IPS-11a (cell line): ENCODE data around the gene ATG2B.

Source experiments
- H3K4me3 ChIP-seq: one replicate; pipeline ENCODE4 v1.5.1; 2013; ENCODE audit warnings: low read depth, low read length, control low read depth

The ATG2B gene, protein sequence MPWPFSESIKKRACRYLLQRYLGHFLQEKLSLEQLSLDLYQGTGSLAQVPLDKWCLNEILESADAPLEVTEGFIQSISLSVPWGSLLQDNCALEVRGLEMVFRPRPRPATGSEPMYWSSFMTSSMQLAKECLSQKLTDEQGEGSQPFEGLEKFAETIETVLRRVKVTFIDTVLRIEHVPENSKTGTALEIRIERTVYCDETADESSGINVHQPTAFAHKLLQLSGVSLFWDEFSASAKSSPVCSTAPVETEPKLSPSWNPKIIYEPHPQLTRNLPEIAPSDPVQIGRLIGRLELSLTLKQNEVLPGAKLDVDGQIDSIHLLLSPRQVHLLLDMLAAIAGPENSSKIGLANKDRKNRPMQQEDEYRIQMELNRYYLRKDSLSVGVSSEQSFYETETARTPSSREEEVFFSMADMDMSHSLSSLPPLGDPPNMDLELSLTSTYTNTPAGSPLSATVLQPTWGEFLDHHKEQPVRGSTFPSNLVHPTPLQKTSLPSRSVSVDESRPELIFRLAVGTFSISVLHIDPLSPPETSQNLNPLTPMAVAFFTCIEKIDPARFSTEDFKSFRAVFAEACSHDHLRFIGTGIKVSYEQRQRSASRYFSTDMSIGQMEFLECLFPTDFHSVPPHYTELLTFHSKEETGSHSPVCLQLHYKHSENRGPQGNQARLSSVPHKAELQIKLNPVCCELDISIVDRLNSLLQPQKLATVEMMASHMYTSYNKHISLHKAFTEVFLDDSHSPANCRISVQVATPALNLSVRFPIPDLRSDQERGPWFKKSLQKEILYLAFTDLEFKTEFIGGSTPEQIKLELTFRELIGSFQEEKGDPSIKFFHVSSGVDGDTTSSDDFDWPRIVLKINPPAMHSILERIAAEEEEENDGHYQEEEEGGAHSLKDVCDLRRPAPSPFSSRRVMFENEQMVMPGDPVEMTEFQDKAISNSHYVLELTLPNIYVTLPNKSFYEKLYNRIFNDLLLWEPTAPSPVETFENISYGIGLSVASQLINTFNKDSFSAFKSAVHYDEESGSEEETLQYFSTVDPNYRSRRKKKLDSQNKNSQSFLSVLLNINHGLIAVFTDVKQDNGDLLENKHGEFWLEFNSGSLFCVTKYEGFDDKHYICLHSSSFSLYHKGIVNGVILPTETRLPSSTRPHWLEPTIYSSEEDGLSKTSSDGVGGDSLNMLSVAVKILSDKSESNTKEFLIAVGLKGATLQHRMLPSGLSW (N-terminal part only)

DNA sequence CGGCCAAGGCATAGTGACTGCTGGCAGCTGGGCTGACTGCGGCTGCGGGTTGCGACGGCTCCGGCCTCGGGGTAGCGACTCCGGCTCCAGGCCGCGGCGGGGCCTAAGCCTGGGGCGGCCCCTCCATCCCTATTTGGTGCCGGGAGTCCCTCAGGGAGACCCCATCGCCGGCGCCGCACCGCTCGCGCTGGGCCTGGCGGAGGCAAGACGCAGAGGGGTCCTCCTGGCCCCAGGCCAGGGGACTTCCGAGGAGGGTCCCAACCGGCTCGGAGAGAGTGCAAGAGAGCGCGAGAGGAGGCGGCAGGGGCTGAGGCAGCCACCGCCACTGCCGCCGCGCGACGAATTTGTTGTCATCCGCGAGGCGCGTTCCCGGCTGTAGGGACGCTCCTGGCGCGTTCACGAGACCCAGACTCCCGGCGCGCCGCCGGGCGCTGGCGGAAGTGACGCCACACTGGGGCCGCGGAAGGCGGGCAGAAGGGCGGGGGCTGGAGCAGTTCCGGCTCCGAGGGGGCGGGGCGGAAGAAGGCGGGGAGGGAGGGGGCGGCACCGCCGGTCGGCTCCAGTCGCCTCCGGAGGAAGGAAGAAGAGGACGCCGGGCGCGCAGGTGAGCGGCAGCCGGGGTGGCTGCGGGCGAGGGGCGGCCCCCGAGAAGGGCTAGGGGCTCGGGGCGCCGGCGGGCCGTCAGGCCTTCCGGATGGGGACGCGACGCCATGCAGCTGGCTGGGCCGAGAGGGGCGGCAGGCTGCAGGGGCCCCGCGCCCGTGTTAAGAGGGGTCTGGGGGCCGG, at the start of gene ATG2B, which contains the start of gene GSKIP:
ATG2B (minus strand) TSS at position 377 of the 786 bp plus-strand sequence; CDS start at position 12, 365 bp downstream.
GSKIP (plus strand) TSS at position 562 of the 786 bp plus-strand sequence. CDS start 18,722 bp downstream, outside the sequence.
- peak within 1 kb of the TSS; percentile 93 for H3K4me3 ChIP-seq

- H3K4me3 ChIP-seq: no peak overlapping the region
These were observed 47.0 kb upstream of the ATG2B start for GRCh38 chr14:96410119-96410518.

GRCh38 chr14:96409701-96410100, 46.6 kb upstream of the ATG2B start:
- no peak overlapping the region for H3K4me3 ChIP-seq

DNA sequence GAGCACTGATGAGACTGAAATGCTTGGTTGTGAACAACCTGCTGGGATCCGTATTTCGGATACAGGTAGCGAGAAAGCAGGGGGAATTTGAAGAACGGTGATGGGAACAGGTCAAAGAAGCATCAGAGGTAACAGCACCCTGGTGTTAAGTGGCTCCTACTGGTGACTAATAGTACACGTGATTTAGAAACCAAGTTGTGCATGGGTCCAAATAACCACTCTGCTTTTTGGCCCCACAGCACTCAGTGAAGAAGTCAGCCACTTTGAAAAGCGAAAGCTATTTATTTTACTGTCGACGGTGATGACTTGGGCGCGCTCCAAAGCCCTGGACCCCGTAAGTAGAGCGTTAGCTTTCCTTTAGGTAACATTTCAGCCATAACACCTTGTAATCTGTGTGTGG, 45.5 kb upstream of the ATG2B start:
- no peak overlapping the region for H3K4me3 ChIP-seq

DNA sequence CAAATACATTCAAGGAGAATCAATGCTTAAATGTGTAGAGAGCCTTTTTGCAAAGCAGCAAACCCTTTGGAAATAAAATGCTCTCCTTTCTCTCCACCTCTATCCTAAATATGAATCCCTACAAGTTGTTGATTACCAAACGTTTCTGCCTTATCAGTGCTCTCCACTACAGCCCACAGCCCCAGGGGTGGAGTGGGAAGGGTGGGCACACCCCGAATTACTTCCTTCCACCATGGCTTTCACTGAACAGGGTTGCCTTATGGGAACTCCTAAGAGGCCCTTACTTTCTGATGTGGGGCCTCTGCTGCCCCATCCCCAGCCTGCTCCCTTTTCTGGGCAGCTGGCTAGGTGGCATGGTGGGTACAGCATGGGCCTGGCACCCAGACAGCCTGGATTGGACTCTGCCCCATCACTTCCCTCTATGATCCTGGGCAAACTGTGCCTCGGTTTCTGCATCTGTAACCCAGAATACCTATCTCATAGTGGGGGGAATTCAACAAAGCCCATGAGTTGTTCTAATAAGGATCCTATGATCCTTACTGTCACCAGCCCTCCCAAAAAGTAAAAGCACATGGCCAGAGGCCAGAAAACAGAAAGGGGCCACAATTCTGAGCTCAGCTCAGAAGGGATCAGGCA, 44.9 kb upstream of the ATG2B start:
- no peak overlapping the region for H3K4me3 ChIP-seq

GRCh38 chr14:96405677-96406076, 42.5 kb upstream of the ATG2B start:
- no peak overlapping the region for H3K4me3 ChIP-seq

DNA sequence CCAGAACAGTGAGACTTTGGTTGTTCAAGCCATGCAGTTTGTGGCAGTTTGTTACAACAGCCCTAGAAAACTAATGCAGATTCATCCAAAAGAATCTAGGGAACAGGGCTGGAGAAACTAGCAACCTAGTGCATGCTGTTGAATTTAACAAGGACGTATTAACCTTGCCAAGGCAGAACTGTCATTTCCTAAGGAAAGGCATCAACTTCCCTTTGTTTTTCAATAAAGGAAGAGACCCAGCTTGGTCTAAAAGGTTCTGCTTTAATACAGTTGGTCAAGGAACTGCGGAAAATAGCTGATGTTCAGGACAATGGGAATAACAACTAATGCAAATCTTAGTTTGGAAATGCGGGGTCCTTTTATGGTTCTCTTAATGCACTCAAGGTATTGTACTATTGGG, 40.3 kb upstream of the ATG2B start:
- H3K4me3 ChIP-seq: no peak overlapping the region

DNA sequence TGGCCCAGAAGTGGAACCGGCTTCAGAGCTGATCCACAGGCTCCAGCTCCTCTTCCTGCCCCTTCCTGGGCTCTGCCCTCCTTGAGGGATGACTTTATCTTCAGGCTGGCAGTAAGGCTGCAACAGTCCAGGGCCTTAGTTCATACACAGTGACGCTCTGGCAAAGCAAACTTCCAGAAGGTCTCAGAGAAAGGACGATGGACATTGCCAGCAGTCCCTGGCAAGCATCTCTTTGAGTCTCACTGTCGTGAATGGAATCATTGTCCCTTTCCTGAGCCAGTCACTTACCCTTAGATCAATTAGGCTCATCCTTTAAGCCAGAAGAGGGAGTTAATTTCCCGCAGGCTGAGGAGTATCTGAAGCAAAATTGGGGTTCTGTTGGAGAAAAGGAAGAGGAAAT, 37.4 kb upstream of the ATG2B start:
- no peak overlapping the region for H3K4me3 ChIP-seq

- H3K4me3 ChIP-seq: no peak overlapping the region
These were observed 36.3 kb upstream of the ATG2B start for GRCh38 chr14:96399405-96399804.

GRCh38 chr14:96398921-96399320, 35.8 kb upstream of the ATG2B start:
- no peak overlapping the region for H3K4me3 ChIP-seq

DNA sequence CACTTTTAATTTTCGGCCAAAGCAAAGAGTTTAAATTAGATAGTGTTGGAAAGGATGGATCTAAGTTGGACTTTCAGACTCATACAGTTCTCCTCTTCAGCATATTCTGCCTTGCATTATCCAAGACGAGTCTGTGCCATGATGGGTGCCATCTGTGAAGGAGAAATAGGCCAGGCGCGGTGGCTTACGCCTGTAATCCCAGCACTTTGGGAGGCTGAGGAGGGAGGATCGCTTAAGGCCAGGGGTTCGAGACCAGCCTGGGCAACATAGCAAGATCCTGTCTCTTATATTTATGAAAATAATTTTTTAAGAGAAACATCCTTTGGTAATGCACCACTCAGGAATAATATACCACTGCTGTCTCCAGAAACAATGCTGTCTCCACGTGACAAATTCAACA, 35.3 kb upstream of the ATG2B start:
- H3K4me3 ChIP-seq: no peak overlapping the region

DNA sequence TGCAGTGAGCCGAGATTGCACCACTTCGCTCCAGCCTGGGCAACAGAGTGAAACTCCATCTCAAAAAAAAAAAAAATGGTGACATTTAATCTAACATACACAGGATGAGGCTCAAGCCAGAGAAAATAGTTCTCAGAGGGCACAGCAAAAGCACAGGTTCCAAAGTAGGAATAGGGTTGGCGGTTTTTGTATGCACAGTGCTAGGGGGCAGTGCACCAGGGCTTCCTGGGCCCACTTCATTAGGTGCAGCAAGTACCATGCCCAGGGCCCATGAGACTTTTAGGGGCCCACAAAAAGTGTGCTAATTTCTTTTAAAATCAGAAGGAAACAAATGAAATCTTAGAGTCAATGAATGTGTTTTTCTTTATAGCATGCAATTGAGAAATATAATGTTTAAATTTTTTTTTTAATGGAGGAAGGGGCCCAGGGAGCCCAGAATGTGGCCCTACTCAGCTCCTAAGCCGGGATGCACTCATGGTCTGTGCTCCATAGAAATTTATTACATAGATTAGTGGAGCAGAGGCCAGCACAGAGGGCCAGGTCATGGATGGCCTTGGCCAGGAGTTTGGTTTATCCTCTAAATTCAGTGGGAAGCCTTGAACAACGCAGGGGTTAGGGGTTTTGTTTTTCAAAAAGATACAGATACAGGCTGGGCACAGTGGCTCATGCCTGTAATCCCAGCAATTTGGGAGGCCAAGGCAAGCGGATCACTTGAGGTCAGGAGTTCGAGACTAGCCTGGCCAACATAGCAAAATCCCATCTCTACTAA, 31.1 kb upstream of the ATG2B start:
- no peak overlapping the region for H3K4me3 ChIP-seq

GRCh38 chr14:96393071-96393691, 30.0 kb upstream of the ATG2B start:
- no peak overlapping the region for H3K4me3 ChIP-seq

GRCh38 chr14:96391293-96392118, 28.4 kb upstream of the ATG2B start:
- peak overlapping the region; percentile 71 for H3K4me3 ChIP-seq

DNA sequence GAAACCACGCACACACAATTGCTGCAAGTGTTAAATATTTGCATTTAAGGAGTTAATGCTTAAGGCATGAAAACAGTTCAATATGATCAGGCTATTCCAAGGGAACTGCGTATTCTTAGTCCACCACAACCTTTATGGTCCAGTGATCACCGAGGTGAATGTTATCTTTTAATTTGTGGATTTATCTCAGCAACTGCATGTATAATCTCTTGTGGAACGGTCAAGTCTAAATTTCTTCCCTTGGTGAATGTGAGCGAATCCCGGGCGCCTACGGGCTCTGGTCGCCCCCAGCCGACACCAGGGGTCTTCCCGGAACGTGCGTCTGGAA, 27.8 kb upstream of the ATG2B start:
- peak overlapping the region; percentile 67 for H3K4me3 ChIP-seq

DNA sequence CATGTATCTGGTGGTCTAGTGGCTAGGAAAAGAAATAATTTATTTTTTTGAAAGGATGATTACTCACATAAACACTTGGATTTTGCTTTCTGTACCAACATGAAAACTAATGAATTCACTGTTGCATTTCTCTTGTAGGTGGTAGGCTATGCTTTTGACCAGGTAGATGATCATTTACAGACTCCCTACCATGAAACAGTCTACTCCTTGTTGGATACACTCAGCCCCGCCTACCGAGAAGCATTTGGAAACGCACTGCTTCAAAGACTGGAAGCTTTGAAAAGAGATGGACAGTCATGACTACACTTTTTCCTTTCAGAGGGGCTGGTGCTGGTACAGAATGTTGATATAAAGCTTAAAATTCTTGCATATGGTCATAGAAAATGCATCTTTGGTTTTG, 22.2 kb upstream of the ATG2B start:
- H3K4me3 ChIP-seq: no peak overlapping the region

DNA sequence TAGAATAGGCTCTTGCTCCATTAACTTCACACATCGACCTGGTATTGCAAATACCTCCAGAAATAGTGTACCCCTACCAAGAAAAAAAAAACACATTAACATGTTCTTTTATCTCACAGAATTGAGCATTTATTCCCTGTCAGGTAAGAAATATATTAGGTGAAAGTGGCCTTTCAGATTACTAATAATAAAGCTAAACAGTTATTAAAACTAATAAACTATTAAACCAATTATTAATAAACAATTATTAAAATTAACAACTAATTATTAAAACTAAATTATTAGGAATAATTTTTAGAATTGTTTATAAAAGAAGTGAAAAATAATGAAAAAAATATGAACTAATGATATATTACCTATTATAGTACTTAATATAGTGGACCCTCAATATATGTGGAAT, 21.6 kb upstream of the ATG2B start:
- no peak overlapping the region for H3K4me3 ChIP-seq

GRCh38 chr14:96384053-96384452, 20.9 kb upstream of the ATG2B start:
- no peak overlapping the region for H3K4me3 ChIP-seq
